A549 (cell line): ENCODE data around the gene ESYT2. TPM values are rescaled to one million over a fixed set of nuclear protein-coding genes. Genes with fewer than 3 reads are reported as not detected.
A peak's percentile ranks its signal among the peaks of the same experiment; 100 is the strongest.

Experiments used
- ATAC-seq, 2 experiments: fragments of 200-7000 bp in 1 of 2; fragments of >200 bp in 1 of 2; cut with Nextera tagmentation in 1 of 2; cut with Tn5 transposase in 1 of 2; 3 replicates each; pipeline versions ENCODE4 v1.8.0 to v1.9.1; 2018 to 2020; ENCODE audit warnings: mild to moderate bottlenecking in 1 of 2, moderate library complexity in 1 of 2
- CTCF ChIA-PET: fragments of 300-600 bp; sonication (Branson Sonifier 250); formaldehyde crosslinking; extraction: SDS; loops from one replicate; lab custom pipeline; 2021; ENCODE audit warnings: antibody characterized with exemption, inconsistent platforms; lab: Yijun Ruan, JAX
- POLR2A ChIA-PET: fragments of 350-600 bp; formaldehyde crosslinking; extraction: SDS; loops from one replicate; lab custom pipeline; 2021; ENCODE audit warnings: antibody characterized with exemption, inconsistent platforms; lab: Yijun Ruan, JAX
- DNase-seq, 2 experiments: peaks; one replicate each; pipeline versions ENCODE4 v3.0.0 to v3.0.0-alpha.2; 2011 to 2016; ENCODE audit warnings: low read depth in 1 of 2, low spot score in 1 of 2
- FAIRE-seq: peaks from 2 replicates; lab custom pipeline; 2011; peaks lifted over from hg19 to GRCh38; lab: Jason Lieb, UNC
- H3K27ac ChIP-seq, 2 experiments: fragments of >200 bp; sonication (Bioruptor Twin); formaldehyde crosslinking; 3 replicates each; pipeline ENCODE4 v1.5.1; 2016 to 2017
- H3K4me1 ChIP-seq: fragments of >200 bp; sonication (Bioruptor Twin); formaldehyde crosslinking; 3 replicates; pipeline ENCODE4 v1.6.1; 2016
- H3K4me2 ChIP-seq: fragments of >200 bp; sonication (Bioruptor Twin); formaldehyde crosslinking; 3 replicates; pipeline ENCODE4 v1.6.1; 2016
- H3K4me3 ChIP-seq: fragments of >200 bp; sonication (Bioruptor Twin); formaldehyde crosslinking; 3 replicates; pipeline ENCODE4 v1.5.1; 2016
- H3K9me3 ChIP-seq: fragments of >200 bp; sonication (Bioruptor Twin); formaldehyde crosslinking; 3 replicates; pipeline ENCODE4 v1.6.1; 2016
- BCL3 ChIP-seq: fragments of >200 bp; sonication (Bioruptor Twin); formaldehyde crosslinking; IDR thresholded peaks from 3 replicates; pipeline ENCODE4 v1.6.1; 2016
- BHLHE40 ChIP-seq: IDR thresholded peaks from 2 replicates; pipeline ENCODE4 v1.6.1; 2012; ENCODE audit warnings: low read depth, low read length, inconsistent platforms
- EHF ChIP-seq: fragments of 250-450 bp; sonication (Bioruptor Pico); IDR thresholded peaks from 2 replicates; pipeline ENCODE4 v1.5.0; 2020; ENCODE audit warnings: mild to moderate bottlenecking
- EHMT2 ChIP-seq: fragments of 200-600 bp; sonication (generic); IDR thresholded peaks from 2 replicates; pipeline ENCODE4 v1.6.1; 2016; ENCODE audit warnings: antibody characterized with exemption, low read depth, mild to moderate bottlenecking, moderate library complexity
- ELK1 ChIP-seq: fragments of 150-350 bp; IDR thresholded peaks from 2 replicates; pipeline ENCODE4 v1.6.1; 2014; ENCODE audit warnings: low read depth, mild to moderate bottlenecking, low read length
- ESRRA ChIP-seq: fragments of 150-350 bp; IDR thresholded peaks from 2 replicates; pipeline ENCODE4 v1.6.1; 2014; ENCODE audit warnings: mild to moderate bottlenecking, low read length, borderline replicate concordance
- FOSB ChIP-seq: fragments of 250-450 bp; sonication (Bioruptor Pico); IDR thresholded peaks from 2 replicates; pipeline ENCODE4 v1.5.0; 2020; ENCODE audit warnings: mild to moderate bottlenecking, moderate library complexity
- FOXS1 ChIP-seq: fragments of 250-450 bp; sonication (Bioruptor Pico); IDR thresholded peaks from 2 replicates; pipeline ENCODE4 v1.5.0; 2020; ENCODE audit warnings: mild to moderate bottlenecking, moderate library complexity
- GATA3 ChIP-seq: IDR thresholded peaks from 2 replicates; pipeline ENCODE4 v1.6.1; 2012; ENCODE audit warnings: borderline replicate concordance
- HDAC2 ChIP-seq: fragments of 200-600 bp; sonication (generic); IDR thresholded peaks from 2 replicates; pipeline ENCODE4 v1.6.1; 2016
- HES2 ChIP-seq: fragments of >200 bp; sonication (Bioruptor Twin); formaldehyde crosslinking; IDR thresholded peaks from 2 replicates; pipeline ENCODE4 v1.6.1; 2016
- HOXA7 ChIP-seq: fragments of 250-450 bp; sonication (Bioruptor Pico); IDR thresholded peaks from 2 replicates; pipeline ENCODE4 v1.5.0; 2020; ENCODE audit warnings: mild to moderate bottlenecking, moderate library complexity
- HOXB13 ChIP-seq: fragments of 250-450 bp; sonication (Bioruptor Pico); IDR thresholded peaks from 2 replicates; pipeline ENCODE4 v1.5.0; 2020; ENCODE audit warnings: low read depth, mild to moderate bottlenecking, moderate library complexity
- JUN ChIP-seq, 2 experiments: fragments of >200 bp; sonication (Bioruptor Twin); formaldehyde crosslinking; IDR thresholded peaks; 2 replicates in 1 of 2; 3 replicates in 1 of 2; pipeline ENCODE4 v1.6.1; 2016 to 2017
- KDM5A ChIP-seq: fragments of 200-600 bp; sonication (generic); IDR thresholded peaks from 2 replicates; pipeline ENCODE4 v1.6.1; 2016; ENCODE audit warnings: antibody characterized with exemption, mild to moderate bottlenecking
- MAZ ChIP-seq: fragments of 150-350 bp; IDR thresholded peaks from 2 replicates; pipeline ENCODE4 v1.6.1; 2014; ENCODE audit warnings: antibody characterized with exemption, low read depth, low read length, borderline replicate concordance
- MYC ChIP-seq: IDR thresholded peaks from 2 replicates; pipeline ENCODE4 v1.6.1; 2012; ENCODE audit warnings: mild to moderate bottlenecking, inconsistent platforms, low read length, improper control_type of control experiment, borderline replicate concordance
- NFE2L2 ChIP-seq: fragments of 150-350 bp; conservative IDR thresholded peaks from 2 replicates; pipeline ENCODE4 v1.6.1; 2014; ENCODE audit warnings: low read length
- PHF8 ChIP-seq: fragments of 200-600 bp; sonication (generic); IDR thresholded peaks from 2 replicates; pipeline ENCODE4 v1.6.1; 2016; ENCODE audit warnings: low read depth, mild to moderate bottlenecking, antibody characterized with exemption, moderate library complexity, borderline replicate concordance
- RAD21 ChIP-seq, 2 experiments: fragments of >200 bp in 1 of 2; sonication (Bioruptor Twin) in 1 of 2; formaldehyde crosslinking in 1 of 2; IDR thresholded peaks in 1 of 2; conservative IDR thresholded peaks in 1 of 2; 2 replicates in 1 of 2; 3 replicates in 1 of 2; pipeline ENCODE4 v1.6.1; 2012 to 2018; ENCODE audit warnings: inconsistent platforms in 1 of 2
- RARB ChIP-seq: fragments of 250-450 bp; sonication (Bioruptor Pico); IDR thresholded peaks from 2 replicates; pipeline ENCODE4 v1.8.0; 2021; ENCODE audit warnings: mild to moderate bottlenecking, moderate library complexity
- USF2 ChIP-seq: fragments of 450-650 bp; IDR thresholded peaks from 2 replicates; pipeline ENCODE4 v1.6.1; 2014; ENCODE audit warnings: antibody characterized with exemption
- WGBS: methylation state at CpG from one replicate; pipeline ENCODE4 v1.1.6; 2017; ENCODE audit errors: missing lambda C conversion rate; 5-methylcytosine and 5-hydroxymethylcytosine counted together
- polyA plus RNA-seq, 4 experiments: library from polyadenylated mRNA; depleted of rRNA in 3 of 4; stranded (reverse); fragments of >200 nt; fragmentation: RNase III in 1 of 4; extraction: RNeasy Plus Mini Kit Qiagen cat#74134 plus additional on column Dnase treatment in 1 of 4; gene quantifications; 2 replicates in 3 of 4; 3 replicates in 1 of 4; pipeline ENCODE4 v1.2.3, GENCODE V29; 2011 to 2017

Gene ESYT2
- polyA plus RNA-seq, 2 of the 4 experiments (the other 2 are of a cell fraction), result 45.8 to 77.0 TPM

GRCh38 chr7:158825628-158826289, 3.5 kb downstream of the ESYT2 start:
- Histone ChIP-seq H3K9me3 (no peaks in the 10 kb centered on the region), H3K4me1 (peaks cover 51% of the 10 kb centered on the region), H3K27ac (no peak overlapping the region)

GRCh38 chr7:158824028-158824427, 5.3 kb downstream of the ESYT2 start:
- TF ChIP-seq RAD21 (conservative IDR thresholded peaks at IDR 0.05 in 1 of 2, IDR thresholded peaks at IDR 0.05 in 1 of 2) (no peak), MYC (no peak), GATA3 (no peak), JUN (IDR thresholded peaks at IDR 0.05) (no peak)
- TF ChIP-seq, all 56 proteins: peak for 0
- H3K4me2 ChIP-seq, result peak overlapping the region; percentile 48
- H3K9me3 ChIP-seq, result no peaks in the 10 kb centered on the region
- peak overlapping the region; percentile 4 to 59; a peak in 3 of 6 replicates for H3K27ac ChIP-seq
- no peak for ATAC-seq
- FAIRE-seq, result no peak
- peaks cover 62% of the 10 kb centered on the region for H3K4me1 ChIP-seq
- ChIA-PET POLR2A (no interaction called here), CTCF (interaction anchor here (0.7 to 3.5 kb wide), 3 partner anchors 37 to 153 kb away, joined by 3 to 10 read pairs (median 6); no protein-coding TSS in a partner anchor)
- no peak overlapping the region for H3K4me3 ChIP-seq
- WGBS, result 37% methylated on average over 4 of the region's 4 CpGs
- DNase-seq, result no peak

More at GRCh38 chr7:158825628-158826289, 3.5 kb downstream of the ESYT2 start:
- Histone ChIP-seq H3K4me2 (no peak overlapping the region; the same call in 2 of the 3 replicates), H3K4me3 (no peak overlapping the region)
- FAIRE-seq (no peak), ATAC-seq (no peak), DNase-seq (no peak)
- WGBS, result 92% methylated on average over 8 of the region's 8 CpGs
- TF ChIP-seq HDAC2, result no peak
- TF ChIP-seq RARB (CRISPR knock-in tag), result no peak
- TF ChIP-seq HES2, result no peak
- no peak for TF ChIP-seq BCL3
- no peak for TF ChIP-seq BHLHE40
- TF ChIP-seq FOSB (CRISPR knock-in tag), result no peak
- TF ChIP-seq FOXS1 (CRISPR knock-in tag), result no peak
- no peak for TF ChIP-seq PHF8
- no peak for TF ChIP-seq ESRRA
- no peak for TF ChIP-seq HOXB13 (CRISPR knock-in tag)
- TF ChIP-seq MAZ, result no peak
- no peak for TF ChIP-seq MYC
- no peak for TF ChIP-seq USF2
- no peak for TF ChIP-seq NFE2L2
- TF ChIP-seq ELK1, result no peak
- TF ChIP-seq EHMT2, result no peak
- no peak for TF ChIP-seq KDM5A
- TF ChIP-seq EHF, result no peak
- no peak for TF ChIP-seq HOXA7
- ChIA-PET CTCF (interaction anchor here (0.6 to 0.9 kb wide), 4 partner anchors 25 to 815 kb away, joined by 3 to 5 read pairs (median 3); no protein-coding TSS in a partner anchor), POLR2A (no interaction called here)
